Muscle layer of duodenum (tissue), 2 donors: Measurements from ENCODE around the gene IZUMO2.

Source experiments
- H3K27ac ChIP-seq: one replicate; pipeline ENCODE4 v1.7.0; 2013; ENCODE audit warnings: mild to moderate bottlenecking, low read length
- H3K27me3 ChIP-seq: one replicate; pipeline ENCODE4 v1.7.0; 2013; ENCODE audit warnings: low read depth, mild to moderate bottlenecking, control low read depth, low read length
- H3K36me3 ChIP-seq, 2 donors: one replicate each; pipeline ENCODE4 v1.7.0; 2013; ENCODE audit warnings: low read length in 2 of 2, control low read depth in 1 of 2, mild to moderate bottlenecking in 1 of 2; ENCODE audit not compliant: insufficient read depth in 2 of 2, control insufficient read depth in 1 of 2
- H3K4me1 ChIP-seq, 2 donors: one replicate each; pipeline ENCODE4 v1.7.0; 2013; ENCODE audit warnings: low read length in 2 of 2, mild to moderate bottlenecking in 2 of 2, control low read depth in 1 of 2, moderate library complexity in 1 of 2; ENCODE audit not compliant: insufficient read depth in 2 of 2, control insufficient read depth in 1 of 2
- H3K4me3 ChIP-seq, 2 donors: one replicate each; pipeline ENCODE4 v1.7.0; 2013; ENCODE audit warnings: low read length in 2 of 2, low read depth in 1 of 2, mild to moderate bottlenecking in 1 of 2
- H3K9me3 ChIP-seq, 2 donors: one replicate each; pipeline ENCODE4 v1.7.0; 2013; ENCODE audit warnings: low read length in 2 of 2, control low read depth in 1 of 2, mild to moderate bottlenecking in 1 of 2; ENCODE audit not compliant: control insufficient read depth in 1 of 2
- donor health status: healthy.

IZUMO2 gene

GRCh38 chr19:50162988-50163387 lies at the start of gene IZUMO2:
Gene IZUMO2, minus strand, starts transcription at chr19:50163281. Its CDS starts 87 bp downstream, at chr19:50163194.
- Histone ChIP-seq H3K4me1 (peaks cover 0 to 3% of the 10 kb centered on the region in 2 donors), H3K9me3 (peaks cover 0 to 11% of the 10 kb centered on the region in 2 donors), H3K27me3 (no peaks in the 10 kb centered on the region), H3K27ac (no peak within 1 kb of the TSS), H3K36me3 (no peaks in the 10 kb centered on the region), H3K4me3 (no peak within 1 kb of the TSS)

DNA sequence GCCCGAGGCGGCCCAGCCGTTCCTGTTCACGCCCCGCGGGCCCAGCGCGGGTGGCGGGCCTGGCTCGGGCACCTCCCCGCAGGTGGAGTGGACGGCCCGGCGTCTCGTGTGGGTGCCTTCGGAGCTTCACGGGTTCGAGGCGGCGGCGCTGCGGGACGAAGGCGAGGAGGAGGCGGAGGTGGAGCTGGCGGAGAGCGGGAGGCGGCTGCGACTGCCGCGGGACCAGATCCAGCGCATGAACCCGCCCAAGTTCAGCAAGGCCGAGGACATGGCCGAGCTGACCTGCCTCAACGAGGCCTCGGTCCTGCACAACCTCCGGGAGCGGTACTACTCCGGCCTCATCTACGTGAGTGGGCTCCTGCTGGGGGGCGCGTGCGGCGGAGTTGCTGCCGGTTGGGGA lies 47.3 kb upstream of the IZUMO2 start:
- Histone ChIP-seq H3K9me3 (peaks cover 0 to 8% of the 10 kb centered on the region in 2 donors), H3K27me3 (no peaks in the 10 kb centered on the region), H3K27ac (no peak overlapping the region), H3K36me3 (peaks cover 0 to 3% of the 10 kb centered on the region in 2 donors), H3K4me3 (no peak overlapping the region), H3K4me1 (no peaks in the 10 kb centered on the region)

- peaks cover 5% of the 10 kb centered on the region for H3K27me3 ChIP-seq
- no peak overlapping the region for H3K4me3 ChIP-seq
- H3K27ac ChIP-seq, result no peak overlapping the region
These were observed 46.0 kb upstream of the IZUMO2 start for GRCh38 chr19:50209131-50209530.

GRCh38 chr19:50207730-50208129 lies 44.6 kb upstream of the IZUMO2 start:
- Histone ChIP-seq H3K27ac (no peak overlapping the region), H3K4me3 (no peak overlapping the region), H3K9me3 (peaks cover 0 to 8% of the 10 kb centered on the region in 2 donors), H3K27me3 (peaks cover 10% of the 10 kb centered on the region), H3K36me3 (peaks cover 0 to 3% of the 10 kb centered on the region in 2 donors), H3K4me1 (peaks cover 0 to 19% of the 10 kb centered on the region in 2 donors)

More at GRCh38 chr19:50209131-50209530, 46.0 kb upstream of the IZUMO2 start:
- Histone ChIP-seq H3K4me1 (peaks cover 0 to 8% of the 10 kb centered on the region in 2 donors), H3K9me3 (peaks cover 0 to 8% of the 10 kb centered on the region in 2 donors), H3K36me3 (peaks cover 0 to 3% of the 10 kb centered on the region in 2 donors)

- Histone ChIP-seq H3K4me3 (no peak overlapping the region), H3K27ac (peak overlapping the region; percentile 75), H3K4me1 (peaks cover 0 to 19% of the 10 kb centered on the region in 2 donors), H3K36me3 (no peaks in the 10 kb centered on the region), H3K9me3 (no peaks in the 10 kb centered on the region), H3K27me3 (peaks cover 17% of the 10 kb centered on the region)
These were observed 43.1 kb upstream of the IZUMO2 start for GRCh38 chr19:50206191-50206590.

DNA sequence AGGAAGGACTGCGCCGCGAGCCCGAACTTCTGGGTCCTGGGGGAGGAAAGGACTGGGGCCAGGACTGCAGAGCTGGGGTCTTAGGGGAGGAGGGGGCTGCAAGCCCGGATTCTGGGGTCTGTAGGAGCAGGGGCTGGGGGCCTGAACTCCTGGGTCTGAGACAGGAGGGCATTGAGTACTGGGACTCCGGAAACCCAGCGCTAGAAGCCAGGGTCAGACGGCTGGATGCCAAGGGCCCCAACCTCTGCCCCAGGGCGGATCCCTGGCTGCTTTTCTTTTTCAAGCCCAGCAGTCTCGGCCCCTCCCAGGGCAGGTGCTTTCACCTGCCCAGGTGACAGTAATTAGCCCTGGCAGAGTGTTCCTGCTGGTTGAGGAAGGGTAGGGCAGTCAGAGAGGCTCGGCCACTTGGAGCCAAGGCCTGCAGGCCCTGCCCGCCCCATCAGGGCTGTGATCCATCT lies 42.6 kb upstream of the IZUMO2 start:
- H3K27me3 ChIP-seq, result peaks cover 21% of the 10 kb centered on the region
- H3K36me3 ChIP-seq, result no peaks in the 10 kb centered on the region
- H3K4me3 ChIP-seq, result no peak overlapping the region
- peak overlapping the region; percentile 75 for H3K27ac ChIP-seq
- no peaks in the 10 kb centered on the region for H3K9me3 ChIP-seq
- peaks cover 0 to 19% of the 10 kb centered on the region in 2 donors for H3K4me1 ChIP-seq

DNA sequence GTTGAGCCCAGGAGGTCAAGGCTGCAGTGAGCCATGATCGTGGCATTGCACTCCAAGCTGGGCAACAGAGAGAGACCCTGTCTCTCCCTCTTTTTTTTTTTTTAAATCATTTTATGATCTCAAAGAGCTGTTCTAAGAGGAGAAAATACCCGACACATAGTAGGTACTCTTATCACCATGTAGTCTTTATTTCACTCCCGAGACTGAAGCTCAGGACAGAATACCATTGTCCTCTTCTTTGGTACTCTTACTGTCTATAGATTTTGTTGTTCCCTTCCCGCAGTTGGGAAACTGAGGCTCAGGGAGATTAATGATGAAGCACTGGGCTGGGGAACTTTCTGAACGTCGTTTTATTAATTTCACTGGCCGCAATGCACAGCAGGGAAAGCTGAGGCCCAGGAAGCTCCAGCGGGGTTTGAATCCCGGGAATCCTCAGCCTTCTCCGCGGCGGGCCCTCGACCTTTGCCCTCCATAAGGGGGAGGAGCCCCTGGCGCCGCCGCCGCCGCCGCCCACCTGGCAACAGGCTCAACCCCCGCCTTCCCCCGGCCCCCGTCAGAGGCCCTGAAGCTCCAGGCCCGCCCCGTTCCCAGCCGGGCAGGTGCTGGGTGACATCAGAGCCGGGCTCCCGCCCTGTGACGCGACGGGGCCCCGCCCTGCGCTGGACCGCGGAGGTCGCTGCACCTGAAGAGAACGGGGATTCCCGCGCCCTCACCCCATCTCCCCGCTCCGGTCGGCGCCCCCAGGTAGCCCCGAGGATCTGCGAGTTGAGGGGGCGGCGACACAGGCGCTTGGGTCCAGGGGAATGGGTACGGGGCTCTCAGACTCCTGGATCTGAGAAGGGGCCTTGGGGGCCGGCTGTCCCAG lies 42.0 kb upstream of the IZUMO2 start:
- H3K27me3 ChIP-seq, result peaks cover 22% of the 10 kb centered on the region
- H3K27ac ChIP-seq, result peak overlapping the region; percentile 75
- H3K4me1 ChIP-seq, result peaks cover 0 to 19% of the 10 kb centered on the region in 2 donors
- no peak overlapping the region for H3K4me3 ChIP-seq
- H3K36me3 ChIP-seq, result no peaks in the 10 kb centered on the region
- H3K9me3 ChIP-seq, result no peaks in the 10 kb centered on the region

DNA sequence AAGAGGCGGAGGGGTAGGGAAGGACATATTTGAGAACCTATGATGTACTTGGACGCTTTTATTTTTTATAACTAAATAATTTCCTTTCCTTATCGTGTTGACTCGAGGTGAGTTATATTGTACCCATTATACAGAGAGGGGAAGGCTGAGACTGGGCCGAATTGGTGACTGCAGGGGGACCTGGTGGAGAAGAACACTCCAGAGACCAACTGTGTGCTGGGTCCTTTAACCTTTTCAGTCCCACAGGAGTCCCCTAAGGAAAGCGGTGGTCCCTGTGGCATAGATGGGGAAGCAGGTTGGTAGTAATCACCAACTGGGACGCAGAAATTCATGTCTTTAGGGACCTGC lies 41.0 kb upstream of the IZUMO2 start:
- peak overlapping the region; percentile 42 to 59 for H3K4me3 ChIP-seq
- peaks cover 0 to 22% of the 10 kb centered on the region in 2 donors for H3K4me1 ChIP-seq
- no peaks in the 10 kb centered on the region for H3K9me3 ChIP-seq
- H3K36me3 ChIP-seq, result no peaks in the 10 kb centered on the region
- H3K27ac ChIP-seq, result peak overlapping the region; percentile 51
- peaks cover 22% of the 10 kb centered on the region for H3K27me3 ChIP-seq

DNA sequence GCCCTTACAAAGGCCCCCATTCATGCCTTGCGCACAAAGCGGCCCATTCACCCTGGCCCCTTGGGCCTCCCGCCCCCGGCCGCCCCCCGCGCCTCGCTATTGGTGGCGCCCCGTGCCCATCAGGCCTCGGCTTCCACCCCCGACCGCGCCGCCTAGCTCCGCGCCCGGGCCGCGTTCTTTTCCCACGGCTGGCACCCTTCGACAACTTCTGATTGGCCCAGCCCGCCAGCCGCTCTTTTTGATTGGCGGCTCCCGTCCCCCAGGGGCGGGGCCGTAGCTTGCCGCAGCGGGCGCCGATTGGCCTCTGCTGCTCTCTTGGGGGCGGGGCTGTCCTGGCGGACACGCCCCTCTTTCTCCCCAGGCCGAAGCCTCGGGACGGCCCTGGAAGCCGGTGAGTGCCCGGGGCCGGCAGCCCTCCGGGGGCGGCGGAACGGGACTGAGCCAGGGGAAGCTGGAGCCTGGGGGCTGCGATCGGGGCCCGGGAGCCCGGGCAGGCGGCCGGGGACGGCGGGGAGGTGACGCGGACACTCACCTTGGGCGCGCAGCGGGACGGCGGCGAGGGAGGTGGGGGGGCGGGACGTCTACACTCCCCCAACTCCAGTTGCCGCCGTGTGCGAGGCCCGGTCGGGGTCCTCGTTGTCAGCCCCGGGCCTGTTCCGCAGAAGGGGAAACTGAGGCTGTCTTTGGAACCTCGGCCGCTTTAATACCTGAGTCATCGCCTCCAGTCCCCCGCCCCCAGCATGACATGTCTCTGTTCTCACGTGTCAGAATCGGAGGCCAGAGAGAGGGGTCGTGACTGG lies 40.4 kb upstream of the IZUMO2 start, which contains the start of gene MYH14:
MYH14 (plus strand) TSS at position 342 of the 800 bp plus-strand sequence. CDS start 6,744 bp downstream, outside the sequence.
- H3K4me3 ChIP-seq, result peak within 1 kb of the TSS; percentile 42 to 59
- H3K27me3 ChIP-seq, result peaks cover 22% of the 10 kb centered on the region
- H3K9me3 ChIP-seq, result no peaks in the 10 kb centered on the region
- no peaks in the 10 kb centered on the region for H3K36me3 ChIP-seq
- peaks cover 0 to 27% of the 10 kb centered on the region in 2 donors for H3K4me1 ChIP-seq
- peak within 1 kb of the TSS; percentile 51 for H3K27ac ChIP-seq

- H3K27ac ChIP-seq, result no peak overlapping the region
These were observed 39.8 kb upstream of the IZUMO2 start for GRCh38 chr19:50202962-50203280.

GRCh38 chr19:50202386-50202785 lies 39.3 kb upstream of the IZUMO2 start:
- H3K27me3 ChIP-seq, result peaks cover 22% of the 10 kb centered on the region
- H3K4me3 ChIP-seq, result no peak overlapping the region
- no peak overlapping the region for H3K27ac ChIP-seq

More at GRCh38 chr19:50202962-50203280, 39.8 kb upstream of the IZUMO2 start:
- H3K4me1 ChIP-seq, result peaks cover 0 to 29% of the 10 kb centered on the region in 2 donors
- H3K9me3 ChIP-seq, result no peaks in the 10 kb centered on the region
- no peaks in the 10 kb centered on the region for H3K36me3 ChIP-seq
- peak overlapping the region; percentile 19 to 59 for H3K4me3 ChIP-seq
- H3K27me3 ChIP-seq, result peaks cover 22% of the 10 kb centered on the region

More at GRCh38 chr19:50202386-50202785, 39.3 kb upstream of the IZUMO2 start:
- Histone ChIP-seq H3K9me3 (no peaks in the 10 kb centered on the region), H3K36me3 (no peaks in the 10 kb centered on the region), H3K4me1 (peaks cover 0 to 29% of the 10 kb centered on the region in 2 donors)
